Smooth muscle cell (in vitro differentiated cells): ENCODE data around the gene RPL31. TPM values are rescaled to one million over a fixed set of nuclear protein-coding genes. Genes with fewer than 3 reads are reported as not detected.
A peak's percentile ranks its signal among the peaks of the same experiment; 100 is the strongest.

Experiments
- DNase-seq: peaks from one replicate; lab custom pipeline; 2025; ENCODE audit not compliant: unreplicated experiment; lab: John Stamatoyannopoulos, UW
- H2AFZ ChIP-seq: fragments of 200-600 bp; sonication (generic); 2 replicates; pipeline ENCODE4 v1.6.0; 2016; ENCODE audit warnings: antibody characterized with exemption, low read depth, mild to moderate bottlenecking
- H3F3A ChIP-seq: fragments of 200-600 bp; sonication (generic); 2 replicates; pipeline ENCODE4 v1.6.0; 2017; ENCODE audit warnings: antibody characterized with exemption, low read depth
- H3K27ac ChIP-seq: fragments of 200-600 bp; sonication (generic); 2 replicates; pipeline ENCODE4 v1.5.1; 2016; ENCODE audit warnings: low read depth, mild to moderate bottlenecking
- H3K27me3 ChIP-seq: fragments of 200-600 bp; sonication (generic); 2 replicates; pipeline ENCODE4 v1.6.1; 2016; ENCODE audit warnings: low read depth, mild to moderate bottlenecking
- H3K36me3 ChIP-seq: fragments of 200-600 bp; sonication (generic); 2 replicates; pipeline ENCODE4 v1.5.1; 2016; ENCODE audit warnings: low read depth
- H3K4me1 ChIP-seq: fragments of 200-600 bp; sonication (generic); 2 replicates; pipeline ENCODE4 v1.5.1; 2016; ENCODE audit warnings: low read depth
- H3K4me2 ChIP-seq: fragments of 200-600 bp; sonication (generic); 2 replicates; pipeline ENCODE4 v1.6.0; 2016; ENCODE audit warnings: mild to moderate bottlenecking
- H3K4me3 ChIP-seq: fragments of 200-600 bp; sonication (generic); 2 replicates; pipeline ENCODE4 v1.5.1; 2016; ENCODE audit warnings: mild to moderate bottlenecking
- H3K79me2 ChIP-seq: fragments of 200-600 bp; sonication (generic); 2 replicates; pipeline ENCODE4 v1.6.0; 2016; ENCODE audit warnings: low read depth, mild to moderate bottlenecking
- H3K9ac ChIP-seq: fragments of 200-600 bp; sonication (generic); 2 replicates; pipeline ENCODE4 v1.6.0; 2016; ENCODE audit warnings: low read depth
- H3K9me3 ChIP-seq: fragments of 200-600 bp; sonication (generic); replicated peaks from 2 replicates; pipeline ENCODE4 v1.5.1; 2016; ENCODE audit warnings: low read depth
- H4K20me1 ChIP-seq: fragments of 200-600 bp; sonication (generic); 2 replicates; pipeline ENCODE4 v1.6.0; 2016; ENCODE audit warnings: low read depth
- WGBS: methylation state at CpG from one replicate; pipeline ENCODE4 v1.1.7; 2016; ENCODE audit warnings: low lambda C conversion rate; 5-methylcytosine and 5-hydroxymethylcytosine counted together
- polyA plus RNA-seq: library from polyadenylated mRNA; unstranded; fragments of >200 nt; fragmentation: Nextera tagmentation; extraction: Ambion mirVana; gene quantifications from 2 replicates; pipeline ENCODE4 v1.2.1, GENCODE V29; 2016
- total RNA-seq: library from RNA; depleted of rRNA; stranded (reverse); fragments of >200 nt; gene quantifications from 2 replicates; pipeline ENCODE4 v1.2.3, GENCODE V29; 2014
- TF ChIP-seq, protein P1 (sequence below): fragments of 200-600 bp; sonication (generic); IDR thresholded peaks from 2 replicates; pipeline ENCODE4 v1.5.1; 2017; ENCODE audit warnings: borderline replicate concordance, mild to moderate bottlenecking, antibody characterized with exemption; ENCODE audit not compliant: insufficient read depth, poor library complexity, severe bottlenecking

RPL31 gene
- total RNA-seq = 1,508 and 1,659 TPM in 2 replicates
- polyA plus RNA-seq = 1,292 and 1,320 TPM in 2 replicates

- peak within 1 kb of the TSS; percentile 91 for H3K27ac ChIP-seq
- peaks cover 10% of the 10 kb centered on the region for H3K36me3 ChIP-seq
- H3F3A ChIP-seq = peaks cover 26% of the 10 kb centered on the region
- peak within 1 kb of the TSS; percentile 92 for H3K4me3 ChIP-seq
- H3K9me3 ChIP-seq = no peaks in the 10 kb centered on the region
- H3K4me1 ChIP-seq = peaks cover 15% of the 10 kb centered on the region
- H2AFZ ChIP-seq = peak within 1 kb of the TSS; percentile 86
- H4K20me1 ChIP-seq = peaks cover 45% of the 10 kb centered on the region
- TF ChIP-seq, protein P1, sequence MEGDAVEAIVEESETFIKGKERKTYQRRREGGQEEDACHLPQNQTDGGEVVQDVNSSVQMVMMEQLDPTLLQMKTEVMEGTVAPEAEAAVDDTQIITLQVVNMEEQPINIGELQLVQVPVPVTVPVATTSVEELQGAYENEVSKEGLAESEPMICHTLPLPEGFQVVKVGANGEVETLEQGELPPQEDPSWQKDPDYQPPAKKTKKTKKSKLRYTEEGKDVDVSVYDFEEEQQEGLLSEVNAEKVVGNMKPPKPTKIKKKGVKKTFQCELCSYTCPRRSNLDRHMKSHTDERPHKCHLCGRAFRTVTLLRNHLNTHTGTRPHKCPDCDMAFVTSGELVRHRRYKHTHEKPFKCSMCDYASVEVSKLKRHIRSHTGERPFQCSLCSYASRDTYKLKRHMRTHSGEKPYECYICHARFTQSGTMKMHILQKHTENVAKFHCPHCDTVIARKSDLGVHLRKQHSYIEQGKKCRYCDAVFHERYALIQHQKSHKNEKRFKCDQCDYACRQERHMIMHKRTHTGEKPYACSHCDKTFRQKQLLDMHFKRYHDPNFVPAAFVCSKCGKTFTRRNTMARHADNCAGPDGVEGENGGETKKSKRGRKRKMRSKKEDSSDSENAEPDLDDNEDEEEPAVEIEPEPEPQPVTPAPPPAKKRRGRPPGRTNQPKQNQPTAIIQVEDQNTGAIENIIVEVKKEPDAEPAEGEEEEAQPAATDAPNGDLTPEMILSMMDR = no peak
- peak within 1 kb of the TSS; percentile 96 for H3K4me2 ChIP-seq
- peaks cover 47% of the 10 kb centered on the region for H3K79me2 ChIP-seq
- WGBS = 5% methylated on average over 59 of the region's 59 CpGs
- H3K9ac ChIP-seq = peak within 1 kb of the TSS; percentile 94
- peak; percentile 84 for DNase-seq
- H3K27me3 ChIP-seq = no peaks in the 10 kb centered on the region
Observed at GRCh38 chr2:101001691-101002561, at the start of gene RPL31. Gene RPL31 (plus strand): TSS chr2:101002289. CDS start chr2:101002702, 413 bp downstream.

DNA sequence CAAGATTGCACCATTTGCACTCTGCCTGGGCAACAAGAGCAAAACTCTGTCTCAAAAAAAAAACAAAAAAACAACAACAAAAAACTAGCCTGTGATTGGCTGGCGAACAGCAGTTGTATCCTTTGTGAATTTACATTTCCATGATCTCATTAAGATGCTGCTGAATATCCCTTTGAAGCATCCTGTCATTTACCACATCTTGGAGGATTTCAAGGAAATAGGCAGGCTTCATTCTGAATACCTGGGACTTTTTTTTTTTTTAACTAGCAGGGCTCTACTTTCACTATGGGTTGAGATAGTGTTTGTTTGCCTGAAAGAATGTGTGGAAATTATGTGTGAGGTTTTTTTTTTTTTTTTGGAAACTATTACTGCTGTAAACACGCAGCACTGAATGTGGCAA, 49.6 kb upstream of the RPL31 start:
- no peaks in the 10 kb centered on the region for H4K20me1 ChIP-seq
- H3K27me3 ChIP-seq = no peaks in the 10 kb centered on the region
- TF ChIP-seq, protein P1 = no peak
- no peaks in the 10 kb centered on the region for H3K9me3 ChIP-seq
- H3K4me3 ChIP-seq = no peak overlapping the region
- no peak overlapping the region for H2AFZ ChIP-seq
- no peak overlapping the region for H3K4me2 ChIP-seq
- peaks cover 4% of the 10 kb centered on the region for H3K4me1 ChIP-seq
- no peaks in the 10 kb centered on the region for H3F3A ChIP-seq
- 91% methylated on average over 2 of the region's 2 CpGs for WGBS
- H3K9ac ChIP-seq = no peak overlapping the region
- no peak for DNase-seq
- H3K36me3 ChIP-seq = no peaks in the 10 kb centered on the region
- H3K27ac ChIP-seq = no peak overlapping the region
- no peaks in the 10 kb centered on the region for H3K79me2 ChIP-seq

- Histone ChIP-seq H2AFZ (no peak overlapping the region), H3K27ac (no peak overlapping the region), H3K27me3 (no peaks in the 10 kb centered on the region), H3K9me3 (no peaks in the 10 kb centered on the region), H3K4me1 (peaks cover 4% of the 10 kb centered on the region), H3F3A (no peaks in the 10 kb centered on the region), H4K20me1 (no peaks in the 10 kb centered on the region), H3K79me2 (no peaks in the 10 kb centered on the region), H3K9ac (no peak overlapping the region), H3K36me3 (no peaks in the 10 kb centered on the region), H3K4me3 (no peak overlapping the region), H3K4me2 (no peak overlapping the region)
- 83% methylated on average over 11 of the region's 11 CpGs for WGBS
- TF ChIP-seq, protein P1 = no peak
- no peak for DNase-seq
Observed at GRCh38 chr2:100953406-100954043, 48.6 kb upstream of the RPL31 start.
